HEK293 (cell line): ENCODE results near the gene GABRB2.
"Not testable (repeated sequence)": the region's sequence is repeated elsewhere in the genome, so short reads cannot be mapped to it uniquely, and the experiment has no call there.

Experiments
- CTCF ChIA-PET: fragments of 350-600 bp; formaldehyde crosslinking; extraction: SDS; loops from one replicate; lab custom pipeline; 2021; ENCODE audit warnings: antibody characterized with exemption; lab: Yijun Ruan, JAX
- POLR2A ChIA-PET: fragments of 300-600 bp; formaldehyde crosslinking; extraction: SDS; loops from one replicate; lab custom pipeline; 2020; ENCODE audit warnings: antibody characterized with exemption, inconsistent platforms; lab: Yijun Ruan, JAX
- H3K27ac ChIP-seq: fragments of 200-500 bp; sonication (Bioruptor generic); 2 replicates; pipeline ENCODE4 v1.5.1; 2014; ENCODE audit warnings: low read depth, low read length, control low read depth, inconsistent platforms; ENCODE audit errors: extremely low read depth
- H3K36me3 ChIP-seq, 2 experiments: fragments of 200-500 bp in 1 of 2; sonication (Bioruptor generic) in 1 of 2; 1 replicate in 1 of 2; 2 replicates in 1 of 2; pipeline ENCODE4 v1.5.1; 2014 to 2017; ENCODE audit warnings: inconsistent platforms in 2 of 2, low read length in 2 of 2; ENCODE audit not compliant: control insufficient read depth in 2 of 2, insufficient read depth in 1 of 2
- H3K4me1 ChIP-seq: fragments of 200-500 bp; sonication (Bioruptor generic); 2 replicates; pipeline ENCODE4 v1.5.1; 2014; ENCODE audit warnings: mild to moderate bottlenecking, low read length, inconsistent platforms; ENCODE audit not compliant: control insufficient read depth, insufficient read depth
- H3K4me3 ChIP-seq: 2 replicates; pipeline ENCODE4 v1.5.1; 2011; ENCODE audit warnings: low read depth, mild to moderate bottlenecking, control low read depth, low read length, moderate library complexity
- H3K9me3 ChIP-seq: fragments of 200-500 bp; sonication (Bioruptor generic); 2 replicates; pipeline ENCODE4 v1.5.1; 2014; ENCODE audit warnings: low read depth, low read length, inconsistent platforms; ENCODE audit not compliant: control insufficient read depth, insufficient read depth
- BCL11A ChIP-seq: fragments of 450-650 bp; formaldehyde crosslinking; IDR thresholded peaks from 2 replicates; pipeline ENCODE4 v1.5.1; 2016; ENCODE audit warnings: low read depth, missing biosample characterization, missing genetic modification characterization
- GLI2 ChIP-seq: fragments of 450-650 bp; formaldehyde crosslinking; IDR thresholded peaks from 2 replicates; pipeline ENCODE4; 2017; ENCODE audit warnings: missing biosample characterization, missing genetic modification characterization, low read depth, borderline replicate concordance
- GLI4 ChIP-seq: fragments of 450-650 bp; formaldehyde crosslinking; IDR thresholded peaks from 2 replicates; pipeline ENCODE4 v1.5.1; 2016; ENCODE audit warnings: missing biosample characterization, missing genetic modification characterization
- HOXD13 ChIP-seq: sonication (generic); formaldehyde crosslinking; IDR thresholded peaks from 2 replicates; pipeline ENCODE4 v1.8.0; 2022; ENCODE audit warnings: missing genetic modification reagents, borderline replicate concordance
- MYNN ChIP-seq: fragments of 450-650 bp; formaldehyde crosslinking; IDR thresholded peaks from 2 replicates; pipeline ENCODE4 v1.5.1; 2016; ENCODE audit warnings: missing biosample characterization, missing genetic modification characterization, borderline replicate concordance
- OVOL3 ChIP-seq: fragments of 450-650 bp; formaldehyde crosslinking; IDR thresholded peaks from 2 replicates; pipeline ENCODE4 v1.5.1; 2016; ENCODE audit warnings: missing biosample characterization, missing genetic modification characterization
- PATZ1 ChIP-seq: fragments of 450-650 bp; formaldehyde crosslinking; IDR thresholded peaks from 2 replicates; pipeline ENCODE4 v1.5.1; 2016; ENCODE audit warnings: missing biosample characterization, missing genetic modification characterization
- SCRT1 ChIP-seq: fragments of 450-650 bp; formaldehyde crosslinking; IDR thresholded peaks from 2 replicates; pipeline ENCODE4 v1.5.1; 2016; ENCODE audit warnings: missing biosample characterization, missing genetic modification characterization, borderline replicate concordance
- ZBTB6 ChIP-seq: fragments of 450-650 bp; formaldehyde crosslinking; IDR thresholded peaks from 2 replicates; pipeline ENCODE4 v1.5.1; 2017; ENCODE audit warnings: missing biosample characterization, missing genetic modification characterization
- ZNF112 ChIP-seq: fragments of 450-650 bp; formaldehyde crosslinking; IDR thresholded peaks from 2 replicates; pipeline ENCODE4 v1.5.0; 2017; ENCODE audit warnings: missing biosample characterization, missing genetic modification characterization
- ZNF132 ChIP-seq: fragments of 450-650 bp; formaldehyde crosslinking; IDR thresholded peaks from 2 replicates; pipeline ENCODE4 v1.5.1; 2017; ENCODE audit warnings: missing biosample characterization, missing genetic modification characterization, borderline replicate concordance
- ZNF133 ChIP-seq: fragments of 450-650 bp; formaldehyde crosslinking; IDR thresholded peaks from 2 replicates; pipeline ENCODE4 v1.5.1; 2016; ENCODE audit warnings: missing biosample characterization, missing genetic modification characterization
- ZNF184 ChIP-seq: fragments of 450-650 bp; IDR thresholded peaks from 2 replicates; pipeline ENCODE4 v1.5.1; 2018; ENCODE audit warnings: missing biosample characterization, mild to moderate bottlenecking, missing genetic modification characterization
- ZNF19 ChIP-seq: fragments of 450-650 bp; formaldehyde crosslinking; IDR thresholded peaks from 2 replicates; pipeline ENCODE4; 2016; ENCODE audit warnings: missing biosample characterization, missing genetic modification characterization, low read depth
- ZNF214 ChIP-seq: fragments of 450-650 bp; formaldehyde crosslinking; IDR thresholded peaks from 2 replicates; pipeline ENCODE4 v1.5.1; 2017; ENCODE audit warnings: missing biosample characterization, mild to moderate bottlenecking, missing genetic modification characterization, borderline replicate concordance
- ZNF362 ChIP-seq: fragments of 450-650 bp; formaldehyde crosslinking; IDR thresholded peaks from 2 replicates; pipeline ENCODE4 v1.5.1; 2016; ENCODE audit warnings: missing biosample characterization, missing genetic modification characterization
- ZNF549 ChIP-seq: fragments of 450-650 bp; IDR thresholded peaks from 2 replicates; pipeline ENCODE4 v1.5.1; 2018; ENCODE audit warnings: missing biosample characterization, missing genetic modification characterization, mild to moderate bottlenecking, inconsistent platforms, moderate library complexity
- ZNF670 ChIP-seq: fragments of 450-650 bp; formaldehyde crosslinking; IDR thresholded peaks from 2 replicates; pipeline ENCODE4 v1.5.1; 2016; ENCODE audit warnings: missing biosample characterization, missing genetic modification characterization, low read depth

Gene GABRB2

GRCh38 chr5:161513942-161514341 lies 32.6 kb downstream of the GABRB2 start:
- ChIA-PET CTCF (no interaction called here), POLR2A (no interaction called here)
- H3K9me3 ChIP-seq: no peaks in the 10 kb centered on the region
- no peaks in the 10 kb centered on the region for H3K36me3 ChIP-seq
- H3K4me3 ChIP-seq: no peak overlapping the region
- H3K4me1 ChIP-seq: no peaks in the 10 kb centered on the region
- TF ChIP-seq ZNF362: no peak
- TF ChIP-seq OVOL3 (tag by site-specific recombination): no peak
- no peak for TF ChIP-seq GLI2 (tag by site-specific recombination)
- no peak for TF ChIP-seq SCRT1 (tag by site-specific recombination)
- TF ChIP-seq GLI4 (tag by site-specific recombination): no peak
- no peak for TF ChIP-seq ZNF132
- no peak for TF ChIP-seq ZNF214 (tag by site-specific recombination)
- TF ChIP-seq ZBTB6: no peak
- no peak overlapping the region for H3K27ac ChIP-seq

GRCh38 chr5:161507591-161507990 lies 38.9 kb downstream of the GABRB2 start:
- no peak for TF ChIP-seq ZNF112
- TF ChIP-seq ZNF670 (tag by site-specific recombination): no peak
- no peak for TF ChIP-seq PATZ1 (tag by site-specific recombination)
- TF ChIP-seq ZNF133 (tag by site-specific recombination): no peak
- TF ChIP-seq BCL11A (tag by site-specific recombination): no peak
- TF ChIP-seq HOXD13 (CRISPR knock-in tag): no peak
- no peak for TF ChIP-seq MYNN (tag by site-specific recombination)
- no peak for TF ChIP-seq ZNF184 (tag by site-specific recombination)
- TF ChIP-seq ZNF19 (tag by site-specific recombination): no peak
- TF ChIP-seq ZNF549 (tag by site-specific recombination): no peak
- ChIA-PET CTCF (no interaction called here), POLR2A (no interaction called here)
- Histone ChIP-seq H3K4me3 (no peak overlapping the region), H3K9me3 (no peaks in the 10 kb centered on the region), H3K4me1 (no peaks in the 10 kb centered on the region), H3K36me3 (no peaks in the 10 kb centered on the region), H3K27ac (no peak overlapping the region)

GRCh38 chr5:161505160-161505559 lies 41.4 kb downstream of the GABRB2 start:
- H3K36me3 ChIP-seq, H3K4me3 ChIP-seq, CTCF ChIA-PET, H3K4me1 ChIP-seq, H3K9me3 ChIP-seq, H3K27ac ChIP-seq, POLR2A ChIA-PET: not testable (repeated sequence)
